ENCODE data around the gene HDAC4. TPM values are rescaled to one million over a fixed set of nuclear protein-coding genes. Genes with fewer than 3 reads are reported as not detected.

HDAC4 gene
- total RNA-seq, 1 experiment from 2014 or later, result 21.8 TPM

DNA sequence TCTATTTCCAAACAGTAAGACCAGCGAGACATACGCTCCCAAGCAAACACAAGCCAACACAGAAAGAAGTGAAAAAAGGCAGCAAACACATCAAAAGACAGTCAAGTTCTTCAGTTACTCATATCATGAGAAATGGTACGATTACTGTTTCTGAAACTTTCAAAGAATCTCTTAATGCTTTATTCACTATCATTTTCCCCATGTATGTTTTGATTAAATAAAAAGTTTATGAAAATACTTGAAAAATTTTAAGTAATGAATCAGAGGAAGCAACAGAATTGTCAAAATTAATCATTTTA, 114.9 kb downstream of the HDAC4 start:
- no peak for DNase-seq (ENCODE audit: unreplicated experiment)
- H3K27me3 Mint-ChIP-seq (ENCODE audit: insufficient read depth, unreplicated experiment), result no peaks in the 10 kb centered on the region
- no peaks in the 10 kb centered on the region for H3K9me3 Mint-ChIP-seq (ENCODE audit: unreplicated experiment)
- ChIA-PET CTCF (no interaction called here), POLR2A (interaction anchor here (1.4 kb wide), 1 partner anchor 10 kb away, joined by 6 read pairs; no protein-coding TSS in a partner anchor)
- no peaks in the 10 kb centered on the region for H3K36me3 Mint-ChIP-seq (ENCODE audit: insufficient read depth, unreplicated experiment)
- H3K4me1 Mint-ChIP-seq (ENCODE audit: insufficient read depth, unreplicated experiment), result peaks cover 5% of the 10 kb centered on the region
- no peak overlapping the region for H3K27ac Mint-ChIP-seq (ENCODE audit: low read depth, unreplicated experiment)
- BruUV-seq (replicated peaks), result no TSS peak
- H3K4me3 Mint-ChIP-seq (ENCODE audit: unreplicated experiment), result no peak overlapping the region
- intact Hi-C loops (cut with micrococcal nuclease), result no loop called here
- TF ChIP-seq, protein P1, sequence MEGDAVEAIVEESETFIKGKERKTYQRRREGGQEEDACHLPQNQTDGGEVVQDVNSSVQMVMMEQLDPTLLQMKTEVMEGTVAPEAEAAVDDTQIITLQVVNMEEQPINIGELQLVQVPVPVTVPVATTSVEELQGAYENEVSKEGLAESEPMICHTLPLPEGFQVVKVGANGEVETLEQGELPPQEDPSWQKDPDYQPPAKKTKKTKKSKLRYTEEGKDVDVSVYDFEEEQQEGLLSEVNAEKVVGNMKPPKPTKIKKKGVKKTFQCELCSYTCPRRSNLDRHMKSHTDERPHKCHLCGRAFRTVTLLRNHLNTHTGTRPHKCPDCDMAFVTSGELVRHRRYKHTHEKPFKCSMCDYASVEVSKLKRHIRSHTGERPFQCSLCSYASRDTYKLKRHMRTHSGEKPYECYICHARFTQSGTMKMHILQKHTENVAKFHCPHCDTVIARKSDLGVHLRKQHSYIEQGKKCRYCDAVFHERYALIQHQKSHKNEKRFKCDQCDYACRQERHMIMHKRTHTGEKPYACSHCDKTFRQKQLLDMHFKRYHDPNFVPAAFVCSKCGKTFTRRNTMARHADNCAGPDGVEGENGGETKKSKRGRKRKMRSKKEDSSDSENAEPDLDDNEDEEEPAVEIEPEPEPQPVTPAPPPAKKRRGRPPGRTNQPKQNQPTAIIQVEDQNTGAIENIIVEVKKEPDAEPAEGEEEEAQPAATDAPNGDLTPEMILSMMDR (IDR thresholded peaks at IDR 0.05; ENCODE audit: unreplicated experiment), result no peak

DNA sequence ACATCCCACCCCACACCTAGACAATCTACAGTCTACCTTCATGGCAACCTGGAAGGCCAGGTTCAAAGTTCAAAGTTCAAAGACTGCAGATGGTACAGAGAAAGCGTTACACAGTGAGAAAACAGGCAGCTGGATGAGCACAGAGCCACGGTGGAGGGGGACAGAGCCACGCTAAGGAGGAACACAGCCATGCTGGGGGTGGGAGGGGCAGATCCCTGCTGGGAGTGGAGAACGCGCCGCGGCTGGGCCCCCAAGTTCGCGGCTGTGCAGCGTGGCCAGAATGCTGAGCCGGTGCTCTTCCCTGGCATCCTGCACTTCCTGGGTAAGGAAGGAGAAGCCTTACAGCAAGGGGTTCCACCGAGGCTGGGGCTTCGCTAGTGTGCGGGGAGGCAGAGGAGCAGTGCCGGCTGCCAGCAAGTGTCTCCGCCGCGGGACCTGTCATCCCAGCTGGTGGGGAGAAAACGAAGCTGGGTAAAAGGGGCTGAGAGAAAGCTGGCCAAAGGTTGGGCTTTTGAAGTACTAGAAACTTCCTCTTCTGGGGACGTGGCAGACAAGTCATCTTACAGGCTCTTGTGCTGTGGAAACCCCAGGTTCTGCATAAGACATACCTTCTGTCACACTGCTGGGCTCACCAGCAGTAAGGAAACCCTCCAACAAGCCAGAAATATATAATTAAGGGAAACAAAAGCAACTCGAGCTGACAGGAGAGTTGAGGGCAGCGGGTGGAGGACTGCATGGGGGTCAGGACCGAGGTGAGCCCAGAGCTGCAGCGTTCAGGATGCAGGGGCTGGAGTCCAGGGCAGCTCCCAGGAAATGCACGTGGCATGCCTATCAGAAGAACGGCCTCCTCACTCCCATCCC, 115.5 kb downstream of the HDAC4 start:
- no peak for DNase-seq (ENCODE audit: unreplicated experiment)
- ChIA-PET POLR2A (no interaction called here), CTCF (no interaction called here)
- TF ChIP-seq, protein P1 (IDR thresholded peaks at IDR 0.05; ENCODE audit: unreplicated experiment), result no peak
- no peak overlapping the region for H3K27ac Mint-ChIP-seq (ENCODE audit: low read depth, unreplicated experiment)
- peaks cover 5% of the 10 kb centered on the region for H3K4me1 Mint-ChIP-seq (ENCODE audit: insufficient read depth, unreplicated experiment)
- no peaks in the 10 kb centered on the region for H3K36me3 Mint-ChIP-seq (ENCODE audit: insufficient read depth, unreplicated experiment)
- no peaks in the 10 kb centered on the region for H3K27me3 Mint-ChIP-seq (ENCODE audit: insufficient read depth, unreplicated experiment)
- H3K9me3 Mint-ChIP-seq (ENCODE audit: unreplicated experiment), result no peaks in the 10 kb centered on the region
- no TSS peak for BruUV-seq (replicated peaks)
- no peak overlapping the region for H3K4me3 Mint-ChIP-seq (ENCODE audit: unreplicated experiment)
- intact Hi-C loops (cut with micrococcal nuclease), result no loop called here

DNA sequence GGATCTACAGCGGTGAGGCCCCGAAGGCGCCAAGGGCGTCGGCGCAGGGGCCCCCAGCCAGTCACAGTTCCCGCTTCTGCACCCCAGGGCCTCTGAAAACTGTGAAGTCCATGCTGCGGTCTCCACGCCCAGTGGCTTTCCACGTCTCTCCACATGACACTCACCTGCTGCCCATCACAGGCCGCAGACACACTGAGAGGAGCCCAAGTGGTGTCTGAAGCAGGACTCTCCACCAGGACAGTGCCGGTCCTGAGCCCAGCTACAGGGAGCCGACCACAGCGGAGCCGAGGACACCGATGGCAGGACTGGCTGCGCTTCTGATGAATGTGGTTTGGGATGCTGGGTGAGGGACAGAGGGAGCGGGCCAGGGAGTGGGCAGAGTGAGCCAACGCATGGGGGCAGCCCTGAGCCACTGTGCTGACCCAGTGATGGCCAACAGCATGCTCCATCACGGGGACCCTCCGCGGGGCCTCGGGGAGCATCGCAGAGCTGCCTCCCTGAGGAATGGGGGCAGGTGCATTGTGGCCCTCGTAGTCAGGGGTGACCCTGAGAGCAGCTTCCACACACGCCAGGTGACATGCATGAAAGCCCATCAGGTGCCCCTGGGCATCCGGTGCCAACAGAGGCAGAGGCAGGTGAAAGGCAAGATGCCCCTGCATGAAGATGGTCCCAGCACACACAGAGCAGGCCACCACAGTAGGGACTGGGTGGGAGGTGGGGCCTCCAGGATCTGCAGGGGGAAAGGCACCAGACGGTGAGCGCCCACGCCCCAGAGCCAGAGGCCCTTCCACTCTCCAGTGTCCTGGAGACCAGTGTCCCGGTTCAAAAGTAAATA, 116.6 kb downstream of the HDAC4 start:
- CTCF ChIA-PET, result no interaction called here
- BruUV-seq (replicated peaks), result no TSS peak
- POLR2A ChIA-PET, result no interaction called here
- Mint-ChIP-seq H3K27me3 (ENCODE audit: insufficient read depth, unreplicated experiment) (no peaks in the 10 kb centered on the region), H3K9me3 (ENCODE audit: unreplicated experiment) (no peaks in the 10 kb centered on the region), H3K27ac (ENCODE audit: low read depth, unreplicated experiment) (no peak overlapping the region), H3K36me3 (ENCODE audit: insufficient read depth, unreplicated experiment) (no peaks in the 10 kb centered on the region), H3K4me3 (ENCODE audit: unreplicated experiment) (no peak overlapping the region), H3K4me1 (ENCODE audit: insufficient read depth, unreplicated experiment) (peaks cover 7% of the 10 kb centered on the region)
- intact Hi-C loops (cut with micrococcal nuclease), result no loop called here
- no peak for DNase-seq (ENCODE audit: unreplicated experiment)
- TF ChIP-seq, protein P1 (IDR thresholded peaks at IDR 0.05; ENCODE audit: unreplicated experiment), result no peak

DNA sequence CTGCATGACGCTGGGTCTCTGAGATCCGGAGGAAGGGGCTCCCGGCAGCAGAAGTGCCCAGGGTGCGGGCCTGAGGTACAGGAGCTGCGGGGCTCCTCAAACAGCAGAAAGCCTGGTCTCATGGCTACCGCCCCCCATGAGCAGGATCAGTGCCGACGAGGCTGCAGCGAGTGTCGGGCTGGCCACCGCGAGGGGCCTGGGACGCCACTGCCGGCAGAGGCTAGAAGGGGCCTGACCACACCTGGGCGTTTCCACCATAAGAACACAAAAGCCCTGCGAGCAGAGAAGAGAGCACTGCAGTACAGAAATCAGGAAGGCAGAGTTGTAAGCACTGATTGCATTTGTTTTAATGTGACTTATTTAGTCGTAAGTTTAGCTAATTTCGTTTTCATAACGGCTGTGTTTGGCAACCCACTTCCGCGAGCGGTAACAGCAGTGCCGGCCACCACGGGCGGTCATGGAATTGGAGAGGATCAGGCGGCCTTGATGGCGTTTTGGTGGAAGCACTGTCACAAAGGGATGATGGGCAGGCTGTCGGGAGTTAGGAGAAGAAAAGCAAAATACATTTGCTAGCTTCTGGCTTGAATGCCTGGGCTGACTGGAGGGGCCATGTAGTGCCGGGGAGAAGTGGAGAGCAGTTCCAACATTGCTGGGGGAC, 117.4 kb downstream of the HDAC4 start:
- H3K36me3 Mint-ChIP-seq (ENCODE audit: insufficient read depth, unreplicated experiment), result no peaks in the 10 kb centered on the region
- BruUV-seq (replicated peaks), result no TSS peak
- intact Hi-C loops (cut with micrococcal nuclease), result no loop called here
- no peak overlapping the region for H3K4me3 Mint-ChIP-seq (ENCODE audit: unreplicated experiment)
- no peaks in the 10 kb centered on the region for H3K9me3 Mint-ChIP-seq (ENCODE audit: unreplicated experiment)
- H3K27ac Mint-ChIP-seq (ENCODE audit: low read depth, unreplicated experiment), result no peak overlapping the region
- H3K4me1 Mint-ChIP-seq (ENCODE audit: insufficient read depth, unreplicated experiment), result peaks cover 14% of the 10 kb centered on the region
- ChIA-PET CTCF (no interaction called here), POLR2A (no interaction called here)
- no peaks in the 10 kb centered on the region for H3K27me3 Mint-ChIP-seq (ENCODE audit: insufficient read depth, unreplicated experiment)
- DNase-seq (ENCODE audit: unreplicated experiment), result no peak
- TF ChIP-seq, protein P1 (IDR thresholded peaks at IDR 0.05; ENCODE audit: unreplicated experiment), result no peak
